ENCODE results near the gene RMDN3. TPM values are rescaled to one million over a fixed set of nuclear protein-coding genes. Genes with fewer than 3 reads are reported as not detected.

RMDN3 gene
- total RNA-seq, 2 experiments from 2014 or later, result 30.9 to 33.1 TPM

- no peaks in the 10 kb centered on the region for H3K9me3 Mint-ChIP-seq (ENCODE audit: low read depth)
- H3K27ac Mint-ChIP-seq, result peak within 1 kb of the TSS; percentile 100
- H3K36me3 Mint-ChIP-seq, result peaks cover 36% of the 10 kb centered on the region
- H3K4me1 Mint-ChIP-seq, result peaks cover 41% of the 10 kb centered on the region
- peak within 1 kb of the TSS; percentile 98 for H3K4me3 Mint-ChIP-seq
- CTCF ChIA-PET, result interaction anchor here (0.5 to 3.1 kb wide), 24 partner anchors 10 to 1247 kb away, joined by 3 to 18 read pairs (median 4); partner anchors contain the start of genes DNAJC17, NUSAP1, OIP5 and RPUSD2
- peak; percentile 94 for ATAC-seq
- no peaks in the 10 kb centered on the region for H3K27me3 Mint-ChIP-seq
- peak; percentile 95 for DNase-seq
Measured at GRCh38 chr15:40694688-40695468, 60.2 kb downstream of the RMDN3 start, which contains the start of gene RAD51. Gene RAD51, plus strand, starts transcription at chr15:40695174. Its CDS starts 3,585 bp downstream, at chr15:40698759.

GRCh38 chr15:40693904-40694687, 61.0 kb downstream of the RMDN3 start:
- ATAC-seq (no peak), DNase-seq (no peak)
- no peaks in the 10 kb centered on the region for H3K9me3 Mint-ChIP-seq (ENCODE audit: low read depth)
- peak overlapping the region; percentile 100 for H3K27ac Mint-ChIP-seq
- H3K4me1 Mint-ChIP-seq, result peaks cover 34% of the 10 kb centered on the region
- peaks cover 30% of the 10 kb centered on the region for H3K36me3 Mint-ChIP-seq
- peak overlapping the region; percentile 98 for H3K4me3 Mint-ChIP-seq
- H3K27me3 Mint-ChIP-seq, result no peaks in the 10 kb centered on the region
- CTCF ChIA-PET, result interaction anchor here (0.6 to 3.1 kb wide), 22 partner anchors 10 to 1248 kb away, joined by 3 to 18 read pairs (median 4); partner anchors contain the start of genes DNAJC17, NUSAP1, OIP5 and VPS18

DNA sequence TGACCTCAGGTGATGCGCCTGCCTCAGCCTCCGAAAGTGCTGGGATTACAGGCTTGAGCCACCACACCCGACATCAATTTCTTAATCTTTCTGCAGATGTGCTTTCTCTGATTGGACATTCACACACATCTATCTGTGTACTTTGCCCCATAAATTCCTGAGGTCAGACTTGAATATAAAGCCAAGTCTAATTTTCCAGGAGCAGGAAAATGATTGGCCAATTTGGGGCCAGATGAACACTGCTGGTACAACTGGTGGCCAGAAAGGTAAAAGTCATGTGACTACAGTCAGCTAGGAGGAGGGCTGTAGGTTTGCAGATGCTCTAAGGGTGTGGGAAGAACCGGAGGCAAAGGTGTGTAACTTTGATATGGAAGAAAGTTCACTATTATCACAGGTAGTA, 63.3 kb downstream of the RMDN3 start:
- Mint-ChIP-seq H3K27ac (no peak overlapping the region), H3K4me1 (peaks cover 16% of the 10 kb centered on the region), H3K4me3 (no peak overlapping the region), H3K27me3 (no peaks in the 10 kb centered on the region), H3K36me3 (peaks cover 17% of the 10 kb centered on the region), H3K9me3 (ENCODE audit: low read depth) (no peaks in the 10 kb centered on the region)
- no peak for DNase-seq
- CTCF ChIA-PET, result interaction anchor here (1.1 kb wide), 1 partner anchor 91 kb away, joined by 4 read pairs; no protein-coding TSS in a partner anchor
- ATAC-seq, result no peak

- Mint-ChIP-seq H3K4me1 (peaks cover 7% of the 10 kb centered on the region), H3K4me3 (no peak overlapping the region), H3K9me3 (ENCODE audit: low read depth) (no peaks in the 10 kb centered on the region), H3K36me3 (peaks cover 6% of the 10 kb centered on the region), H3K27me3 (no peaks in the 10 kb centered on the region), H3K27ac (no peak overlapping the region)
- DNase-seq, result no peak
- CTCF ChIA-PET, result no interaction called here
- ATAC-seq, result no peak
Measured at GRCh38 chr15:40688932-40689799, 65.9 kb downstream of the RMDN3 start.

Other genes with a start within 250 kb of the RMDN3 start
- gene CCDC32, start 190.2 kb downstream of the RMDN3 start, total RNA-seq, result 10 to 100 TPM; 24.4 to 27.8 TPM
- 10 to 100 TPM; 17.6 to 17.7 TPM for gene RPUSD2, start 186.0 kb downstream of the RMDN3 start, total RNA-seq
- 10 to 100 TPM; 52.1 to 75.0 TPM for gene KNL1, start 161.0 kb downstream of the RMDN3 start, total RNA-seq
- 10 to 100 TPM; 73.0 to 83.3 TPM for gene RAD51, start 60.1 kb downstream of the RMDN3 start, total RNA-seq
- gene GCHFR, start 8.8 kb upstream of the RMDN3 start, total RNA-seq, result 10 to 100 TPM; 25.9 to 29.1 TPM
- gene C15orf62, start 14.7 kb upstream of the RMDN3 start, total RNA-seq, result under 1 TPM; 0.45 to 0.82 TPM
- 10 to 100 TPM; 28.2 TPM for gene ZFYVE19, start 51.8 kb upstream of the RMDN3 start, total RNA-seq
- gene DNAJC17, start 52.2 kb upstream of the RMDN3 start, total RNA-seq, result 10 to 100 TPM; 45.6 to 51.2 TPM
- gene PPP1R14D, start 73.5 kb upstream of the RMDN3 start, total RNA-seq, result not detected
- gene SPINT1, start 88.8 kb upstream of the RMDN3 start, total RNA-seq, result 1 to 10 TPM; 3.7 to 4.0 TPM
- not detected for gene RHOV, start 119.0 kb upstream of the RMDN3 start, total RNA-seq
- 10 to 100 TPM; 16.9 to 19.5 TPM for gene VPS18, start 139.2 kb upstream of the RMDN3 start, total RNA-seq
- gene DLL4, start 174.1 kb upstream of the RMDN3 start, total RNA-seq, result under 1 TPM in 1 of 2 experiments, not detected in 1; 0.12 TPM
- 10 to 100 TPM in 1 of 2 experiments, 1 to 10 TPM in 1; 8.3 to 13.0 TPM for gene CHAC1, start 198.2 kb upstream of the RMDN3 start, total RNA-seq